Frontal cortex (tissue), 4 donors: Measurements from ENCODE around the gene TRIM31. TPM values are rescaled to one million over a fixed set of nuclear protein-coding genes. Genes with fewer than 3 reads are reported as not detected.

Source experiments
- DNase-seq, 2 donors: peaks; one replicate each; pipeline ENCODE4 v3.0.0; 2012; ENCODE audit warnings: low spot score in 2 of 2
- FAIRE-seq: peaks from 2 replicates; lab custom pipeline; 2012; peaks lifted over from hg19 to GRCh38; lab: Jason Lieb, UNC
- total RNA-seq: library from RNA; depleted of rRNA; stranded (reverse); fragments of >200 nt; gene quantifications from one replicate; pipeline ENCODE4 v1.2.3, GENCODE V29; 2014
- donor health status: control.
- donor health status: control.
- donor health status: control.

The TRIM31 gene
- total RNA-seq, 1 donor from 2014 or later: not detected

DNA sequence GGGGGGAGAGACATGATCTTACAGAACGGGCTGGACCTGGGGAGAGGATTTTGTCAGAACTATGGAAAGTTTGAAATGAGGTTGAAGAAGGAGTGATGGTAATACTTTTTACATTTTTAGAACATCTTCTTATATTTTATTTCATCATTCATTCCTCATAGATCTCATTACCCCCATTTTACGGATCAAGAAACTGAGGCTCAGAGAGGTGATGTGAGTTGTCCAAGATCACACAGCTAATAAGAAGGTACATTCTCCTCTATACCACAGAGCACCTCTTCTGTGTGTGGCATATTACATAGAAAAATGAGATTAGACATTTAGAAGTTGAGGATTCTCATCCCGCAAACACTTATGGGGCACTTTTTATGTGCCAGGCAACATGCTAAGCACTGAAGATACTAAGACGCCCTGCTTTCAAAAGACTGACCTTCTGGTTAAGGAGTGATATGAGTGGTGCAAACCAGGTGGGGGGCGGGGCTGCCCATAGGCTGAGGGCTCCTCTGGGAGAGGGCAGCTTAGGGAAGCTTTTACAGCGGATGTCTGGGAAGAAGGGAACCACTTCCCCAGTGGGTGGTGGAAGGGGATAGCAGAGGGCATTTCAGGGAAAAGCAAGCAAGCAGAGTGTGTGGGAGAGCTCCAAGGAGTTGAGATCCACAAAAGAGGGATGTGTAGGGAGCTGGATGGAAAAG is 19.9 kb downstream of the TRIM31 start:
- DNase-seq (no peak), FAIRE-seq (no peak)

DNA sequence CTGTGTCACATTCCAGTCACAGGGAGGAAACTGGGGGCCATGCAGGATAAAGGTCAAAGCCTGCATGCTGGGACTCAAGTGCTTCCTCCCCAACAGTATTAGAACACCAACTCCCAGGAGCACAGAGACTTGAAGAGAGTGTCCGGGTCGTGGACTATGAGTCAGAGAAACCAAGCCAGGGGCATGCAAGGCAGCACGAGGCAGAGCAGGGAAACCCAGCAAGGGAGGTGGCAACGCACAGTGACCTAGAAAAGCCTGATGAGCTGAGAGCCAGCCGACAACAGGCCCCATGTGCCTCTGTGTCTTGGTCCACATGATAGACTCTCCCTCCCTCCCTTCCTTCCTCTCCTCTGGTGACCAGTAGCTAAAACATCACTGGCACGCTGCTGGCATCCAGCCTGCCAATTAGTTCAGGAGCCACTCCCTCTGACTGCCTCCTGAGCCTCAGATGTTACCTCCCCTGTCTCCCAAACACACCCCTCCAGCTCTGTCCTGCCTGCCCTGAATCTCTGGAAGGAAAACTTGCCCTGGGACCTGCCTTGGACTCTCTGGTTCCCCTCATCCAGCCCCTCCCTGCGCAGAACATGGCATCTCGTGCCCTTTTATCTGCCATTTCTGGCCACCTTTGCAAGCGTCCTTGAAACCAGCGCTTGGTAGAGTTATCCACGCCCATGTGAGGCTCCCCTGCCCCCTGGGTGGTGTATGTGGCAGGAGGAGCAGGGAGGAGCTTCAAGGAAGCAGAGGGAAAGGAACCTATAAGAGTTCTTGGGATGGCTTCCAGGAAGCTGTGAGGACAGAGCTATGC is 21.1 kb downstream of the TRIM31 start:
- no peak for FAIRE-seq
- no peak for DNase-seq

DNA sequence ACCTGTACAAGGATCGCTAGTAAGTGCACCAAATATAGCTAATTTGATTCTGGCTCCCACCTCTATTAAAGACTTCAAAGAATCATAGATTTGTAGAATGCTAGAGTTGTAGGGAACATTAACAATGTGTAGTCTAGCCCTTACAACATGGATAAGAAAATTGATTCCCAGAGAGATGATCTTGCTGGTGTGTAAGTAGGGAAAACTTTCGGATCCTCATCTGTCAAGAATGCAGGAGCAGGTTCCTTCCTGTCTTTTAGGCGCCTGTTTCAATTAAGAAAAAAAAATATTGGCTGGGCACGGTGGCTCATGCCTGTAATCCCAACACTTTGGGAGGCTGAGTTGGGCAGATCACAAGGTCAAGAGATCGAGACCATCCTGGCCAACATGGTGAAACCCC is 25.0 kb downstream of the TRIM31 start:
- FAIRE-seq (no peak), DNase-seq (no peak)

DNA sequence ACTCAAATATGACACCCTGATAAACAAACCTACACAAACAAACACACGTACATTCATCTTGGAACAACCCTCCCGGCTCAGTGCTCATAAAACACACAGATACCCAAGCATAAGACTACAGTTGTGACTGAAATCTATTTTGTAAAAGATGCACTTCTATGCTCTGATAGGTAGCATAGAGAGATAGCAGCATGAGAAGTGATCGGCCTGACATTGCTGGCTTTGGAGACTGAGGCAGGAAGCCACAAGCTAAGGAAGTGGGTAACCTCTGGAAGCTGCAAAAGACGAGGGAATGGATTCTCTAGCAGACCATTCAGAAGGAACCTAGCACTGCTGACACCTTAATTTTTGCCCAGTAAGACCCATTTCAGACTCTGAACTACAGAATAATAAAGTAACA is 35.7 kb downstream of the TRIM31 start:
- DNase-seq (no peak), FAIRE-seq (no peak)

DNA sequence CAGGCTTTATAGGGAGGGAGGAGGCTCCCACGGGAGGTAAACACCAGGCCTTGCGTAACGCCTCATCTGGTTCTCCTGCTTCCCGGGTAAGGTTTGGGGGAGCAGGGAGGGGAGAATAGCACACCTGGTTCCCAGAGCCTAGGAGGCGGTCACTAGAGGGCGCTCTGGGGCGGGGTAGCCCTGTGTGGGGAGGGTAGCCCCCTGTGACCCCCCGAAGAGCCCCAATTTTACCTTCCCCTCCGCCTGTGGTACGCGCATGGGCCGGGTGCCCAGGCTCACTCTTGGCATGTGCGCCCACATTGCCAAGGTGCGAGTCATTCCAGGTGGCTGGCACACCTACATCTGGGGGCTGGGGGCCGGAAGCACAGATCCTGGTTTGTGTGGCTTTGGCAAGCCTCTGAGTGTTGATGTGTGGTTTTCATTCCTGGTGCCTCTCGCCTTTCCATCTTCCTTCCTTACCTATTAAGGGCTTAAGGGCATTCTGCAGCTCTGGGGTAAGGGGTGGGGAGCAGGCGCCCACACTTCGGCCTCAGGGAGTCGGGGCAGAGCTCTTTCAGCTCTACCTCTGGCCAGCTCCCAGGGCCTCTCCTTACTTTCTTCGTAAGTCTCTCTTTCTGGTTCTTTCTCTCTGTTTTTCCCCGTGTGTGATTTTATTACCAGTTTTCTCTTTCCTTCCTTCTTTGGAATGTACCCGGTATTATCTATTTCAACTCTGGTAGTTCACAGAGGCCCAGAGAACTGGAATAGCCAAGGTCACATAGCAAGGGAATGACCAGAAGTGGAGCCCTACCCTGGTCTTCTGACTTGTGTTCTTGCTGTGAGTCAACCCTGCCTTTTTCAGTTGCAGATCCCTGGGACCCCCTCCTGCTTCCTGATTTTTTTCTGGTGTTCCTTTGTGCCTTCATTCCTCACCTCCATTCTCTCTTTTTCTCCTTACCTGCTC is 36.8 kb downstream of the TRIM31 start:
- FAIRE-seq (no peak), DNase-seq (no peak)

- no peak for FAIRE-seq
- no peak for DNase-seq
Measured at GRCh38 chr6:30075094-30075789, 37.6 kb downstream of the TRIM31 start, which contains the start of gene RNF39. Gene RNF39 (minus strand): TSS chr6:30075769. CDS start chr6:30075585, 184 bp downstream.

DNA sequence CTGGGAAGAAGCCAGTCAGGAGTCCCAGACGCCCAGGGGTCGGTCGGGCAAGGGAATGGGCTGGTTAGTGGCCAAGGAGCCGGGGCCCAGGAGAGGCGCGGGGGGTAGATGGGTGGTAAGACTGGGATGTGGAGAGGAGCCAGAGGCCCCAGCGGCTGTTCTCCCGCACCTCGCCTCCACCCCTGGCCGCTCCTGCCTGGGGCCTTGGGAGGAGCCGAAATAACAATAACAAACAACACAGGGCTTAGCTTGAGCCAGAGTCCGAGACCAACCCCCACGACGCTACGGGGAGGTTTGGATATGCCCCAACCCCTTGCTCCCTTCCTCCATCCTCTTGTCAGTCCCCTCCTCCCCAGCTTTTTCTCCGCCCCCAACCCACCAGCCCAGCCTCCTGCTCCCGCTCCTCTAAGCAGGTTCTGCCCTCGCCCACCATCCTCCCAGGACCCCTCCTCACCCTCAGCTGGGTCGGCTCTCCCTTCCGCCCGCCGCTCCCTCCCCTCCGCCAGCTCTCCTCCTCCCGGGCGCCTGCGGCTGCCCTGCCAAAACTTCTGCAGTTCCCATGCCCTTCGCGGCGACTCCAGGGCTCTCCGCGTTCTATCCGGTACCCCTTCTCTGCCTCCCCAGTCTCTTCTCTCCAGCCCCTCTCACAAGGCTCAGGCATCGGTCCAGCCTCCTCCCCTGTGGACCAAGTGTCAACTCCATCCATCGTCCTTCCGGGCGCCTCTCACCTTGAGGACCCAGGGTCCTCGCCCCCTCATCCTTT is 38.4 kb downstream of the TRIM31 start:
- FAIRE-seq (no peak), DNase-seq (no peak)

DNA sequence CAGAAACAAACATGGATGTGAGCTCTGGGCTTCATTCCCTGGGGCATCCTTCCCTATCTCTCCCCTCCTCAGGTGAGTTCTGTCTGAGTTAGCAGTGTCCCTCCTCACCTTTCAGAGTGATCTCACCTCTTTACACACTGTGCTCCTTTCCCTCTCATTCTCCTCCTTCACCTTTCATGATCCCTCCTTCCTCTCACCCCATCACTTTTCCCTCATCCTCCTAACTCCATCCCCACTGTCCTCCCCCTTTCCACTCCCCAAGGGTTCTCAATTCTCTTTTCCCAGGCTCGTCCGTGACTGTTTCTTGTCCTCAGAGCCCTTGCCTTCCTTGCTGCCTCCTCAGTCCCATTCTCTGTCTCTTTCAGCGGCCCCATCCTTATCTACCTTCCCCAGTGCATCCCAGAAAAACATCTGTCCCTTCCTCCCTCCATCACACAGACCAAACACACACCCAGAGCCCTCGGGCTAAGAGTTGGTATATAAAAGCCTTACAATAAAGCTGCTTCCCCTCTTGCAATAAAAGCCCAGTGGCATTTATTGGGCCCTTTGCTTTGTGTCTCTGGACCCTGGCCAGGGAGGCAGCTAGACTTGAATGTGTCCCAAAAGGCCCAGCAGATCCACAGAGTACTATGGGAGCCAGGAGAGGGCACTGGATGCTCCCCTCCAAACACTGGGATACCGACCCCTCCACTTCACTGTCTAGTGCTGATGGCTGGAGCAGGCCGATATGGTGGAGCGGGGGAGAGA is 39.2 kb downstream of the TRIM31 start:
- DNase-seq (no peak), FAIRE-seq (no peak)

- DNase-seq: no peak
Measured at GRCh38 chr6:30071858-30072257, 41.0 kb downstream of the TRIM31 start.

GRCh38 chr6:30071081-30071818 is 41.6 kb downstream of the TRIM31 start:
- DNase-seq (peak in 1 of 2 donors; percentile 36), FAIRE-seq (no peak)

More at GRCh38 chr6:30071858-30072257, 41.0 kb downstream of the TRIM31 start:
- no peak for FAIRE-seq

GRCh38 chr6:30067460-30068139 is 45.3 kb downstream of the TRIM31 start:
- FAIRE-seq (no peak), DNase-seq (peak in 1 of 2 donors; percentile 73)

- peak; percentile 94 for FAIRE-seq
Measured at GRCh38 chr6:30066577-30067459, 46.1 kb downstream of the TRIM31 start, which contains the start of gene PPP1R11. Gene PPP1R11 (plus strand): TSS chr6:30067198. CDS start chr6:30067411, 213 bp downstream.

DNA sequence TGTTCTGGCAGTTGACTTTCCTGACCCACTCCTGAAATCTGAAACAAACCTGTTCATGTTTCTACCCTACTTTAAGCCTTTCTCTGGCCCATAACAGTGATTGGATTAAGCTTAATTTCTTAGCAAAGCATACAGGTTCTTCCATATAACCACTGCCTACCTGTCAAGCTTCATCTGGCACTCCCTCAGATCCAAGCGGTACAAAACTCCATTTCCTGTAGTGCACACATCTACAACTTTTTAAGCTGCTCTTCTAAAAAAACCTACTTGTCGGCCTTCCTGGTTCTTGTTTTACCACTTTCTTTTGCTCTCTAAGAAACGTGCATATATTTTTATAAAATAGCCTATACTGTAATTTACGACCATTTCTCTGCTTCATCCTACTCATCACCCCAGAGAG is 46.8 kb downstream of the TRIM31 start:
- no peak for DNase-seq
- FAIRE-seq: no peak

More at GRCh38 chr6:30066577-30067459, 46.1 kb downstream of the TRIM31 start, which contains the start of gene PPP1R11:
- peak; percentile 92 for DNase-seq

DNA sequence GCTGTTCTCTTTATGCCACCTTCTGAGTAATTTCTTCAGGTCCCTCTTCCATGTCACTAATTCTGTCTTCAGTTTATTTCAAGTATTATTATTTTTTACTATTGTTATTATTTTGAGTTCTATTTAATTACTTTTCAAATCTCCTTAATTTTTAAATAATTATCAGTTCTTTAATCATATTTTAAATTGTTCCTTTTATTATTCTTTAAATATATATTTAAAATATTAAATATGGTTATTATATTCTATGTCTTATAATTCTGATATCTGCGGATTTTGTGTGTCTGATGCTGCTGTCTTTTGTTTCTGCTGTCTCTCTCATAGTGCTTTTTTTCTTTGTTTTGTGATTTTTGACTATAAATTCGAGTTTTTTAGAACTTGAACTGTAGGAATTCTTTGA is 49.6 kb downstream of the TRIM31 start:
- FAIRE-seq (peak; percentile 63), DNase-seq (no peak)

- FAIRE-seq: no peak
- DNase-seq: no peak
Measured at GRCh38 chr6:30062471-30063178, 50.3 kb downstream of the TRIM31 start.
